Prostate gland (tissue), 2 donors: Measurements from ENCODE around the gene VSIR.

Source experiments
- CTCF ChIP-seq, 4 experiments: fragments of 200-600 bp in 2 of 4; fragments of 450-650 bp in 2 of 4; sonication (generic) in 2 of 4; IDR thresholded peaks; 1 replicate in 3 of 4; 2 replicates in 1 of 4; pipeline ENCODE4 v1.5.1; 2016 to 2019; ENCODE audit warnings: antibody characterized with exemption in 4 of 4, mild to moderate bottlenecking in 2 of 4, moderate library complexity in 2 of 4
- POLR2A ChIP-seq: fragments of 450-650 bp; IDR thresholded peaks from one replicate; pipeline ENCODE4 v1.6.1; 2016; ENCODE audit warnings: antibody characterized with exemption, mild to moderate bottlenecking

- TF ChIP-seq CTCF (IDR thresholded peaks at IDR 0.05) (peak; percentile 47 to 93 (median 86)), POLR2A (no peak)
Observed at GRCh38 chr10:71812016-71812912, 38.9 kb upstream of the VSIR start.
